ENCODE results near the gene TNNC2.
A peak's percentile ranks its signal among the peaks of the same experiment; 100 is the strongest.
"Not testable (repeated sequence)": the region's sequence is repeated elsewhere in the genome, so short reads cannot be mapped to it uniquely, and the experiment has no call there.

TNNC2 gene

DNA sequence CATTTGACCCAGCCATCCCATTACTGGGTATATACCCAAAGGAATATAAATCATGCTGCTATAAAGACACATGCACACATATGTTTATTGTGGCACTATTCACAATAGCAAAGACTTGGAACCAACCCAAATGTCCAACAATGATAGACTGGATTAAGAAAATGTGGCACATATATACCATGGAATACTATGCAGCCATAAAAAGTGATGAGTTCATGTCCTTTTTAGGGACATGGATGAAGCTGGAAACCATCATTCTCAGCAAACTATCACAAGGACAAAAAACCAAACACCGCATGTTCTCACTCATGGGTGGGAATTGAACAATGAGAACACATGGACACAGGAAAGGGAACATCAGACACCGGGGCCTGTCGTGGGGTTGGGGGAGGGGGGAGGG lies 29.2 kb downstream of the TNNC2 start:
- not testable (repeated sequence) for H3K9me3 ChIP-seq (ENCODE audit: control insufficient read depth, insufficient read depth, low read length); H3K27me3 ChIP-seq (ENCODE audit: control insufficient read depth, insufficient read depth, low read length); H3K4me3 ChIP-seq (ENCODE audit: low read depth, low read length); H3K9ac ChIP-seq (ENCODE audit: low read depth, low read length); H3K4me1 ChIP-seq (ENCODE audit: control insufficient read depth, insufficient read depth, low read length); H3K27ac ChIP-seq (ENCODE audit: low read depth, low read length)
- peaks cover 55% of the 10 kb centered on the region for H3K36me3 ChIP-seq (ENCODE audit: control insufficient read depth, insufficient read depth, low read length)

DNA sequence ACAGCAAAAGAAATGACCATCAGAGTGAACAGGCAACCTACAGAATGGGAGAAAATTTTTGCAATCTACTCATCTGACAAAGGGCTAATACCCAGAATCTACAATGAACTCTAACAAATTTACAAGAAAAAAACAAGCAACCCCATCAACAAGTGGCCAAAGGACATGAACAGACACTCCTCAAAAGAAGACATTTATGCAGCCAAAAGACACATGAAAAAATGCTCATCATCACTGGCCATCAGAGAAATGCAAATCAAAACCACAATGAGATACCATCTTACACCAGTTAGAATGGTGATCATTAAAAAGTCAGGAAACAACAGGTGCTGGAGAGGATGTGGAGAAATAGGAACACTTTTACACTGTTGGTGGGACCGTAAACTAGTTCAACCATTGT lies 29.6 kb downstream of the TNNC2 start:
- H3K27ac ChIP-seq (ENCODE audit: low read depth, low read length); H3K27me3 ChIP-seq (ENCODE audit: control insufficient read depth, insufficient read depth, low read length); H3K9ac ChIP-seq (ENCODE audit: low read depth, low read length); H3K4me1 ChIP-seq (ENCODE audit: control insufficient read depth, insufficient read depth, low read length); H3K9me3 ChIP-seq (ENCODE audit: control insufficient read depth, insufficient read depth, low read length); H3K4me3 ChIP-seq (ENCODE audit: low read depth, low read length): not testable (repeated sequence)
- H3K36me3 ChIP-seq (ENCODE audit: control insufficient read depth, insufficient read depth, low read length), result peaks cover 51% of the 10 kb centered on the region

DNA sequence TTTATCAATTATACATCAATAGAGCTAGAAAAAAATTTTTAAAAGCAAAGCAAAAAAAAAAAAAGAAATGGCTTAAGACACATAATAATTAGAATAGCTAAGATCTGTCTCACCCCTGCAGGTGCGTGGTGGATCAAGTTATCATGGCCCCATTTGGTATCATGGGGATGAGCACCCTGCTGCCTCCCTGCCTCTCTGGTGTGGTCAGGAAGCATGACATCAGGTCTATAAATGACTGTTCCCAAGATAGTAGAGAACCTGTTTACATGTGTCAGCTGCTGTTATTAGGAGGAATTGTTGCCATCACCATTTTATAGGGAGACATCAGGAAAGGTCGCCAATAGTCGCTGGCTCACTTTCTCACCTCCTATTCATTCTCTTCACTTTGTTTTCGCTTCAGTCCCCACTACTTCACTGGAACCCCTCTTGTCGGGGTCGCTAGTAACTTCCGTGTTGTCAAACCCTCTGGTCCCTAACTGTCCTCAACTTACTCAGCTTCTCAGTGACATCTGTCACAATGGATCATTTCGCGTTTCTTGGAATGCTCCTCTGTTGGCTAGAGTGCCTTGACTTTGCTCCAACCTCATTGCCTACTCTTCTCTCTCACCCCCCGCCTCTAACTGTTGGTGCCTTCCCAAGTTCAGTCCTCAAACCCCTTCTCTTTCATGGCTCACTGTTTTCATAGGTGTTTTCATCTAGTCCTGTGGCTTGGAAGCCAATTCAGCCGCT lies 30.6 kb downstream of the TNNC2 start:
- peaks cover 40% of the 10 kb centered on the region for H3K36me3 ChIP-seq (ENCODE audit: control insufficient read depth, insufficient read depth, low read length)
- no peak overlapping the region for H3K27ac ChIP-seq (ENCODE audit: low read depth, low read length)

GRCh38 chr20:45792317-45793118 lies 34.6 kb downstream of the TNNC2 start:
- Histone ChIP-seq H3K36me3 (ENCODE audit: control insufficient read depth, insufficient read depth, low read length) (peaks cover 33% of the 10 kb centered on the region), H3K27ac (ENCODE audit: low read depth, low read length) (peak overlapping the region; percentile 71), H3K9ac (ENCODE audit: low read depth, low read length) (peak overlapping the region; percentile 74), H3K4me3 (ENCODE audit: low read depth, low read length) (peak overlapping the region; percentile 95), H3K27me3 (ENCODE audit: control insufficient read depth, insufficient read depth, low read length) (no peaks in the 10 kb centered on the region), H3K9me3 (ENCODE audit: control insufficient read depth, insufficient read depth, low read length) (no peaks in the 10 kb centered on the region), H3K4me1 (ENCODE audit: control insufficient read depth, insufficient read depth, low read length) (no peaks in the 10 kb centered on the region)

More for the DNA sequence above, 30.6 kb downstream of the TNNC2 start:
- H3K9me3 ChIP-seq (ENCODE audit: control insufficient read depth, insufficient read depth, low read length), result no peaks in the 10 kb centered on the region
- no peak overlapping the region for H3K4me3 ChIP-seq (ENCODE audit: low read depth, low read length)
- H3K9ac ChIP-seq (ENCODE audit: low read depth, low read length), result no peak overlapping the region
- no peaks in the 10 kb centered on the region for H3K27me3 ChIP-seq (ENCODE audit: control insufficient read depth, insufficient read depth, low read length)
- no peaks in the 10 kb centered on the region for H3K4me1 ChIP-seq (ENCODE audit: control insufficient read depth, insufficient read depth, low read length)

GRCh38 chr20:45788351-45788750 lies 38.8 kb downstream of the TNNC2 start:
- no peak overlapping the region for H3K27ac ChIP-seq (ENCODE audit: low read depth, low read length)
- no peaks in the 10 kb centered on the region for H3K9me3 ChIP-seq (ENCODE audit: control insufficient read depth, insufficient read depth, low read length)
- no peak overlapping the region for H3K4me3 ChIP-seq (ENCODE audit: low read depth, low read length)
- H3K9ac ChIP-seq (ENCODE audit: low read depth, low read length), result no peak overlapping the region
- no peaks in the 10 kb centered on the region; the same call in 1 of the 2 replicates for H3K36me3 ChIP-seq (ENCODE audit: control insufficient read depth, insufficient read depth, low read length)
- no peaks in the 10 kb centered on the region for H3K4me1 ChIP-seq (ENCODE audit: control insufficient read depth, insufficient read depth, low read length)
- H3K27me3 ChIP-seq (ENCODE audit: control insufficient read depth, insufficient read depth, low read length), result no peaks in the 10 kb centered on the region

DNA sequence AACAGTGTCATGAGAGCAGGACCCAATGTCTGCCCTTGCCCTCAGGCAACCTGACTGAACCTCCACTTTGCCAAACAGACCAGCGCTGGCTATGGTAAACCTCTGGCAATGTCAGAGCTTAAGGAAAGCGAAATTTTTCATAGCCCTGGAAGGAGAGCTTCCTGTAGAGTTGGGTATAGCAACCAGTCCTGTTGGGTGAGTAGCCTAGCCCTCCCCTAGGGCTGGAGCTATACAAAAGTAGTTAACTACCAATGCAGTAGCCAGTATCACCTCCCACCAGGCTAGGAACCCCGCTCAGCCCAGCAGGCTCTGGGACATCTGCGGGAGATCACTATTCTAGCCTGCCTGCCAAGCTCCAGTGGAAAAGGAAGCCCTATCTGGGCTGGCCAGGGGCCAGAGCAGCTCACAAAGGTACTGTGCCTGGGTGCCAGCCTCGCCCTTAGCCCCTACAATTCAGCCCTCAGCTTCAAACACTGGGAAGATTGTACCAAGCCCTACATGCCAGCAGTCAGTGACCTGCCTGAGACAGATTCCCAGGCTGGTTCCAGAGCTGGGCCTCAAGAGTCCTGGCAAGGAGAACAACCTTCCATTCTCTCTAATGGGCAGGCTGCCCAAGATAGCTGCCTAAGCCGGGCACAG lies 43.3 kb downstream of the TNNC2 start:
- Histone ChIP-seq H3K4me3 (ENCODE audit: low read depth, low read length) (no peak overlapping the region), H3K36me3 (ENCODE audit: control insufficient read depth, insufficient read depth, low read length) (no peaks in the 10 kb centered on the region), H3K9me3 (ENCODE audit: control insufficient read depth, insufficient read depth, low read length) (no peaks in the 10 kb centered on the region), H3K27me3 (ENCODE audit: control insufficient read depth, insufficient read depth, low read length) (no peaks in the 10 kb centered on the region), H3K4me1 (ENCODE audit: control insufficient read depth, insufficient read depth, low read length) (no peaks in the 10 kb centered on the region), H3K27ac (ENCODE audit: low read depth, low read length) (no peak overlapping the region), H3K9ac (ENCODE audit: low read depth, low read length) (no peak overlapping the region)

DNA sequence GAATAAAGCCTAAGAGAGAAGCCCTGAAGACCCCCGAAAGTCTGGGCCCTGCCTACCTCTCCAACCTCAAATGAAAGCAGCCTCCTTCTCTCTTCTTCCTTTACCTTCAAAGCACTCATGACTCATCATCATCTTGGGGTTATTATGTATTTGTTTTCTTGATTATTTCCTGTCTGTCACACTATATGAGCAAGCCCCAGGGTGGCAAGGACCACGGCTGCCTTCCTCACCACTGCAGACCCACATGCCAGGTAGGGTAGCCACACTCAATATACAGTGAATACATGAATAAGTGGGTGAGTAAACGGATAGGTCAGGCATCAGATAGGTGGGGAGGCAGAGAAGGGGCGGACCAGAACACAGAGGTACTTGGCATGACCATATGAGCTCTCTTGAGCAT lies 44.2 kb downstream of the TNNC2 start:
- Histone ChIP-seq H3K9me3 (ENCODE audit: control insufficient read depth, insufficient read depth, low read length) (no peaks in the 10 kb centered on the region), H3K4me1 (ENCODE audit: control insufficient read depth, insufficient read depth, low read length) (no peaks in the 10 kb centered on the region), H3K27ac (ENCODE audit: low read depth, low read length) (no peak overlapping the region), H3K4me3 (ENCODE audit: low read depth, low read length) (no peak overlapping the region), H3K36me3 (ENCODE audit: control insufficient read depth, insufficient read depth, low read length) (no peaks in the 10 kb centered on the region), H3K27me3 (ENCODE audit: control insufficient read depth, insufficient read depth, low read length) (no peaks in the 10 kb centered on the region), H3K9ac (ENCODE audit: low read depth, low read length) (no peak overlapping the region)

DNA sequence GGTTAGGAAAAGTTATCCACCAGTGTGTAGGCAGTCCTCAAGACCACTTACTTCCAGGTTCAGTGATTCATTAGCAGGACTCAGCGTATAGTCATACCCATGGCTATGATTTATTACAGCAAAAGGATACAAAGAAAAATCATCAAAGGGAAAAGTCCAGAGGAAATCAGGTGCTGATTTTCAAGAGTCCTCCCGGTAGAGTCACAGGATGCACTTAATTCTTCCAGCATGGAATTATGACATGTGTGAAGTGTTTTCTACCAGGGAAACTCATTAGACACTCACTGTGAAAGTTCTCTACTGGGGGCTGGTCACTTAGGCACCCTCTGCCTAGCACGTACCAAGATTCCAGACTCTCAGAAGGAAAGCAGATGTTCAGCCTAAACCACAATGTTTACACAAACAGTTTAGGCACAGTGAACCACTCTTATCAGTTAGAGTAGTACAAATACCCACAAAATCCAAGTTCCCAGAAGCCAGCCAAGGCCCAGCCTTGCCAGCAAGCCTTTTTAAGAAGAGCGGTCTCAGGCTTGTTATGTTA lies 45.7 kb downstream of the TNNC2 start:
- H3K9ac ChIP-seq (ENCODE audit: low read depth, low read length), result no peak overlapping the region
- no peaks in the 10 kb centered on the region for H3K9me3 ChIP-seq (ENCODE audit: control insufficient read depth, insufficient read depth, low read length)
- H3K4me3 ChIP-seq (ENCODE audit: low read depth, low read length), result no peak overlapping the region
- H3K4me1 ChIP-seq (ENCODE audit: control insufficient read depth, insufficient read depth, low read length), result no peaks in the 10 kb centered on the region
- H3K36me3 ChIP-seq (ENCODE audit: control insufficient read depth, insufficient read depth, low read length), result no peaks in the 10 kb centered on the region
- no peaks in the 10 kb centered on the region for H3K27me3 ChIP-seq (ENCODE audit: control insufficient read depth, insufficient read depth, low read length)
- no peak overlapping the region for H3K27ac ChIP-seq (ENCODE audit: low read depth, low read length)

DNA sequence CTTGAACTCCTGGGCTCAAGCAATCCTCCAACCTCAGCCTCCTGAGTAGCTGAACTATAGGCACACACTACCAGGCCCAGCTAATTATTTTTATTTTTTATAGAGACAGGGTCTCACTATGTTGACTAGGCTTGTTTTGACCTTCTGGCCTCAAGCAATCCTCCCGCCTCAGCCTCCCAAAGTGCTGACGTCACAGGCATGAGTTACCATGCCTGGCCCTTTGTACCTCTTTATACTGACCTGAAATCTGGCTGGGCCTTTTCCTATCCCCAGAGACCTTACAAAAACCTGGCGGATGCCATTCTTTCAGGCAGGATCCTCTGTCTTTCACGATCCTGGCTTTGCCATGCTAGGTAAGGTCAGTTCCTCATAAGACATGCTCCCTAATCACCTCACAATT lies 47.0 kb downstream of the TNNC2 start:
- H3K4me3 ChIP-seq (ENCODE audit: low read depth, low read length), result no peak overlapping the region
- no peaks in the 10 kb centered on the region for H3K9me3 ChIP-seq (ENCODE audit: control insufficient read depth, insufficient read depth, low read length)
- H3K9ac ChIP-seq (ENCODE audit: low read depth, low read length), result no peak overlapping the region
- H3K27me3 ChIP-seq (ENCODE audit: control insufficient read depth, insufficient read depth, low read length), result no peaks in the 10 kb centered on the region
- H3K36me3 ChIP-seq (ENCODE audit: control insufficient read depth, insufficient read depth, low read length), result no peaks in the 10 kb centered on the region
- H3K27ac ChIP-seq (ENCODE audit: low read depth, low read length), result no peak overlapping the region
- no peaks in the 10 kb centered on the region for H3K4me1 ChIP-seq (ENCODE audit: control insufficient read depth, insufficient read depth, low read length)

DNA sequence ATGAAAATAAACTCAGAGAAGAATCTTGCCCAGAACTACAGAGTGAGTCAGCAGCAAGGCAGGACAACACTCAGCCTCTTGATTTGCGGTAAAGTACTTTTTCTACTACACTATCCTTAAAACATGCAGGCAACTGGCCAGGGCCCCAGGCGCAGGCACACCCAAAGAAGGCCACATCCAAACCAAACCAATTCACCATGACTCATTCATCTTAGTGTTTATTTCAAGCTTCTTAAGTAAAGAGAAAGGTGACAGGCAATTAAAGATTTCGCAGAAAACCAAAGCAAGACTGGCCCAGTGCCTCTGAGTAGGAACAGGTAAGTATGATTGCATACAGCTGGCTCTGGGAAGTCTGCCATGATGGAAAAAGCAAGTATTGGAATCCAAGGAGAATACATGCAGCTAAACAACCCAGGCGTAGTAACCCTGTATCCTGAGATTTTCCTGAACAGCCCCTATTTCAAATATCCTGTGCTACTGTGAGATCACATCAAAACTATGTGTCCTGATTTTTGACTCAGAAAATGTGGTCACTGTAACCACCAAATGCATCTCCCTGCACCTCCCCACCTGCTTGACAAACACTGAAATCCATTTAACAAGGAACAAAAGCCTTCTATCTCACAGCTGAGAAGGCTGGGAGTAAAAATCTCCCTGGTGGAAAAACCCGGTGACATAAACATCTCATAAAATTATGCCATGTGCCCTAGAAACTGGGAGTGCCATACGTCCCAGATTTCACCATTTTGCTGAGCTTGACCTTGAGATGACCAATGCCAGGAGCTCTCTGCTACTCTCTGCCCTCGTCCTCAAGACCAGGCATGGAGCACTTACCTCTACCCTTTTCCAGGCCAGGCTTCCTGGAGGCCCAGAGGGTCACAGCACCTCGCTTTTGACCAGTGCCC lies 47.8 kb downstream of the TNNC2 start:
- Histone ChIP-seq H3K4me3 (ENCODE audit: low read depth, low read length) (no peak overlapping the region), H3K27ac (ENCODE audit: low read depth, low read length) (no peak overlapping the region), H3K9ac (ENCODE audit: low read depth, low read length) (no peak overlapping the region), H3K27me3 (ENCODE audit: control insufficient read depth, insufficient read depth, low read length) (no peaks in the 10 kb centered on the region), H3K4me1 (ENCODE audit: control insufficient read depth, insufficient read depth, low read length) (no peaks in the 10 kb centered on the region), H3K9me3 (ENCODE audit: control insufficient read depth, insufficient read depth, low read length) (no peaks in the 10 kb centered on the region), H3K36me3 (ENCODE audit: control insufficient read depth, insufficient read depth, low read length) (no peaks in the 10 kb centered on the region)

Measured in HUES48 (cell line).